Suppressor macrophage treated with lipopolysaccharide for 4 hours (primary cell): ENCODE data around the gene EDN2.

Experiments
- DNase-seq: peaks from one replicate; pipeline ENCODE4 v3.0.0-alpha.2; 2020

Gene EDN2

GRCh38 chr1:41435570-41436178 lies 48.8 kb downstream of the EDN2 start:
- DNase-seq: no peak

- DNase-seq: no peak
Measured at GRCh38 chr1:41434748-41435449, 49.6 kb downstream of the EDN2 start.

DNA sequence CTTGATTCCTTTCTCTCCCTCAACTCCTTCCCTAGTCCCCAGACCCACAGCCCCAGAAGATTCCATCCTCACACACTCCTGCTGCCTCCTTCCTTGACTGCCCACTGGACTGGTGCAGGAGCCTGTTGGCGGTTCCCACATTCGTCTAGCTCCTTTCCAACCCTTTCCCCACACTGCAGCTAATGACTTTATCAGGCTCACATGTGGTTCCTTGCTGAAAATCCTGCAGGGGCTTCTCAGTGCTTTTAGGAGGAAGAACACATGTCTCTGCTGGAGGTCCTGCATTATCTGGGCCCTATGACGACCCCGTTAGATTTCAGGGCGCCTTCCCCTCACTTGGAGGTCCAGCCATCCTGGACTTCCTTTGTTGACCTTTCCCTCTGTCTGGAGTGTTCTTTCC lies 50.2 kb downstream of the EDN2 start:
- no peak for DNase-seq

GRCh38 chr1:41433501-41433900 lies 51.0 kb downstream of the EDN2 start:
- no peak for DNase-seq

DNA sequence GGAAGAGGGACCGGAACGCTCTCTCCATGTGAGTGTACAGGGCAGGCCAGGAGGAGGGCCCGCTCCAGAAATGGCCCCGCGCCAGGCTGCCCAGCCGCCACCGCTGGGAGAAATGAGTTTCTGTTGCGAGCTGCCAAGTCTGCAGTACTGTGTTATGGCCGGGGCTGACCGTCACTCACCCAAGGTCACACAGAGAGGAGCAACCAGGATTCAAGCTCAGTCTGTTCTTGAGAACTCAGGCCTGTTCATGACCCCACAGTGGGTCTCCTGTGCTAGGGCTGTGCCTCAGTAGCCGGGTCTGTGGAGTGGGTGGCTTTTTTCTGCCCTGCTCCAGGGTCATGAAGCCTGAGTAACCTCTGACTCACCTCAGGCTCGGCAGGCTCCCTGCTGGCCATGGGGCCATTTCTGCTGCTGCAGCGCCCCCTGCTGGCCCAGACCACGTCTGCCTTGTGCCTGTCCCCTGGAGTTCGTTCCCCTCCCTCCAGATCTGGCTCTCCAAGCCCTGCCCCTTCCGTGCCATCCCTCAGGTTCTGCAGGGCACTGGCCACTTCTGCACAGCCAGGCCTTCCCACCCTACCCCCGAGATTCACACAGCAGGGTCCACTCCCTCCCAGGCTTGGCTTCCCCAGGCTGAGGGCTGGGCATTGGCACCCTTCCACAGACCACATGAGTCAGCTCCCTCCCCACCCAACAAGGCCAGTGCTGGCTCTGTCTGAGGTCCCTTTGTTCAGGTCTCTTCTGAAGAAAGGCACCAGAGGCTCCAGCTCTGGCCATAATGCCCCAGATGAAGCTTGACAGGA lies 51.8 kb downstream of the EDN2 start:
- DNase-seq: peak; percentile 95

DNA sequence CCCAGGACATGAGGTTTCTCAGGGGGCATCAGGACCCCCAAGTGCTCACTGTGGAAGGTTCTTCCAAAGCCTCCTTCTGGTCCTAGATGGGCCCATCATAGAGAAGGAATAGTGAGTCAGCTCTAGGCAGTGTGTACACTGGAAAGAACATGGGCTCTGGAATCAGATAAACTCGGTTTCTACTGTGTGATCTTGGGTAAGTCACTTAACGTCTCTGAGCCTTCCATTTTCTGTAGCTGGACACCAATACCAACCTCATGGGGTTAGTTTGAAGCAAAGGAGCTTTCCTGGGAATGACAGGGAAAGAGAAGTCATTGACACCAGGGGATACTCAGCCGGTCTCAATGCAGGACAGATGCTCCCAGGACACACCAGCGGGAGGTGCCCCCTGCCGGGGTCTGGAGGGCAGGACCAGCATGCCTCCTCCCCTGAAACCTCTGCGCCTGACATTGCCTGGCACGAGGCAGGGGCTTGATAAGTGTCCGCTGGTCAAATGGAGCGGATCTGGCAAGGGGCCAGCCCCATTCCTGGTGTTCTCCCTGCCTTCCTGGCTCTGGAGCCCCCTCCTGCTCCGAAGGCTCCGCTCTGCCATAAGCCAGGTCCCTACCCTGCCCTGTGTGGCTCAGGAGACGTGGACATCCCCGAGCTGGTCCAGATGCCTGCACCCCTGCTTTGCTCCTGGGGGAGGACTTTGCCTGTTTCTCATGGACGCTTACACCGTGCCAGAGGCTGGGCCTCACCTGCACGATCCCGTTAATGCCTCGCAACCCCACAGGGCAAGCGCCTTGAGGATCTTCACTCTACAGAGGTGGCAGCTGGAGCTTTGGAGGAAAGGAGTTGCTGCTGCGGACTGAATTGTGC lies 52.8 kb downstream of the EDN2 start:
- no peak for DNase-seq

DNA sequence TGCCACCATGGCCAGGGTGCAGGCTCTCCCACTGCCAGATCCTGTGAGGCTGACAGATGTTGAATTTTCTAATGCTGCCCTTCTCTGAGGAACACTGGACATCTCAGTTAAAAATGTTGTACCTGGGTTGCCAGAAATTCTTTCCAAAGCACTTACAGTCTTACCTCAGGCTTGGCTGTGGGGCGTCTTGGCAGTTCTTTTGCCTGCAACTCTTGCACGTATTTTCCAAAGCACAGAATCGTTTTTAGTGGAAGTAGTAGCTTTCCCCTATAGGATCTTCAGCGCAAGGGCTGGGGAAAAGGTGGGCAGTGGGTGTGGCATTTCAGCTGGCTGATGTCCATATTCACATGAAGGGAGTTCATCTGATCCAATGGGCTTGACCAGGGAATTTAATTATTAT lies 53.9 kb downstream of the EDN2 start:
- no peak for DNase-seq

DNA sequence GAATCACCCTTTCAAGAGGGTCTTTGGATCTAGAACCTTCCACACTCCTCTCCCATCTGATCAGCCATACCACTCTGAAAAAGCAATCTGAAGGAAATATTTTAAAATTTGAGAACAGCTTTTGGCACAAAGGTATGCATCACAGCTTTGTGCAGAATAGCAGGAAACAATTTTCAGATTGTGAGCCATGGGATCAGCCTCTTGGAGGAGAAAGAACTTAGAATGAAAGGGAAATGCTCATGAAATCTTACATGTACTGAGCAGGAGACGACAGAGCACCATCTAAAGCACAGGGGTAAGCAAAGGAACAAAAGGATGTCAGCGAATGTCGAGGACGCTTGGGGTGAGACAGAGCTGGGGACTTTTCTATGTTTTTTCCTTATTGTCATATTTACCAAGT lies 54.4 kb downstream of the EDN2 start:
- no peak for DNase-seq

DNA sequence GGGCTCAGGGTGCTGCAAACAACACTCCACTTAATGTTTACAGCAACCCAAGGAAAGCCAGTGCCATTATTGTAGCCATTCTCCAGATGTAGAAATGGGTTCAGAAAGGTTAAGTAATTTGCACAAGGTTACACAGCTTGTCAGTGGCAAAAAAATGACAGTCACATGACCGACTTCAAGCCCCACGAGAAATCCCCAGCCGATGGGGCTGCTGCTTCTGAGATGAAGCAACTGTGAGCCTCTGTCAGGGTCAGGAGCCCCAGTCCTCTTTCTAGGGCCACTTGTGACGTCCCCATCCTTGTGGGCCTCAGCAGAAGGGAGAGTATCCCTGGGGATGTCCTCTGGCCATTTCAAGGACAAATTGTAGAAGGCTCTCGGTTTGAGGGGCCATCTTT lies 54.8 kb downstream of the EDN2 start:
- DNase-seq: peak; percentile 15
